CD4-positive, CD25-positive, alpha-beta regulatory T cell (primary cell): ENCODE results near the gene GULP1. TPM values are rescaled to one million over a fixed set of nuclear protein-coding genes. Genes with fewer than 3 reads are reported as not detected.

Experiments used
- ATAC-seq, 2 donors: fragments of 150-1000 bp; cut with Tn5 transposase; one replicate each; pipeline ENCODE4 v1.10.0; 2021; ENCODE audit warnings: low read depth in 2 of 2, moderate number of reproducible peaks in 2 of 2, moderate library complexity in 1 of 2
- DNase-seq, 3 donors: peaks; one replicate each; pipeline versions ENCODE4 v3.0.0 to v3.0.0-alpha.2; 2012 to 2022; ENCODE audit warnings: mixed read lengths in 1 of 3
- H3K27ac ChIP-seq: one replicate; pipeline ENCODE4 v1.7.0; 2013; ENCODE audit warnings: mild to moderate bottlenecking, low read length; ENCODE audit not compliant: insufficient read depth, poor library complexity, severe bottlenecking
- H3K27me3 ChIP-seq: one replicate; pipeline ENCODE4 v1.7.0; 2013; ENCODE audit warnings: low read length; ENCODE audit not compliant: control insufficient read depth, insufficient read depth
- H3K36me3 ChIP-seq: one replicate; pipeline ENCODE4 v1.7.0; 2013; ENCODE audit warnings: mild to moderate bottlenecking, low read length, moderate library complexity; ENCODE audit not compliant: control insufficient read depth, insufficient read depth
- H3K4me1 ChIP-seq: 2 replicates; pipeline ENCODE4 v1.7.0; 2013; ENCODE audit warnings: mild to moderate bottlenecking, low read length; ENCODE audit not compliant: insufficient read depth, control insufficient read depth, poor library complexity, severe bottlenecking
- H3K4me3 ChIP-seq: one replicate; pipeline ENCODE4 v1.7.0; 2013; ENCODE audit warnings: low read depth, mild to moderate bottlenecking, low read length, moderate library complexity
- H3K9me3 ChIP-seq, 2 experiments: 1 replicate in 1 of 2; 2 replicates in 1 of 2; pipeline ENCODE4 v1.7.0; 2013; ENCODE audit warnings: low read length in 2 of 2, mild to moderate bottlenecking in 1 of 2, moderate library complexity in 1 of 2; ENCODE audit not compliant: control insufficient read depth in 2 of 2
- H3K27ac Mint-ChIP-seq, 3 donors: one replicate each; pipeline ENCODE4 v1.8.0; 2020 to 2022; ENCODE audit warnings: mild to moderate bottlenecking in 3 of 3, mixed read lengths in 3 of 3, moderate library complexity in 2 of 3
- H3K27me3 Mint-ChIP-seq: one replicate; pipeline ENCODE4 v1.8.0; 2022; ENCODE audit warnings: mild to moderate bottlenecking, mixed read lengths
- H3K36me3 Mint-ChIP-seq: one replicate; pipeline ENCODE4 v1.8.0; 2020; ENCODE audit warnings: mixed read lengths
- H3K4me1 Mint-ChIP-seq, 4 donors: one replicate each; pipeline ENCODE4 v1.8.0; 2020 to 2022; ENCODE audit warnings: mixed read lengths in 4 of 4, mild to moderate bottlenecking in 1 of 4
- H3K4me3 Mint-ChIP-seq, 4 donors: one replicate each; pipeline ENCODE4 v1.8.0; 2020 to 2022; ENCODE audit warnings: mild to moderate bottlenecking in 4 of 4, mixed read lengths in 4 of 4, moderate library complexity in 3 of 4
- H3K9me3 Mint-ChIP-seq, 7 donors: one replicate each; pipeline ENCODE4 v1.8.0; 2020 to 2022; ENCODE audit warnings: mixed read lengths in 7 of 7, mild to moderate bottlenecking in 3 of 7, moderate library complexity in 2 of 7
- polyA plus RNA-seq, 4 donors: library from polyadenylated mRNA; unstranded; fragments of 300-500 nt; fragmentation: Illumina TruSeq; gene quantifications; one replicate each; pipeline ENCODE4 v1.2.3, GENCODE V29; 2021
- total RNA-seq: library from RNA; stranded (reverse); gene quantifications from one replicate; pipeline ENCODE4 v1.2.3, GENCODE V29; 2022

GULP1 gene
- total and polyA plus RNA-seq, 5 donors from 2014 or later, result not detected

- Histone ChIP-seq H3K9me3 (no peaks in the 10 kb centered on the region), H3K27me3 (no peaks in the 10 kb centered on the region), H3K36me3 (no peaks in the 10 kb centered on the region), H3K4me3 (no peak overlapping the region), H3K27ac (no peak overlapping the region), H3K4me1 (no peaks in the 10 kb centered on the region)
- Mint-ChIP-seq H3K27me3 (no peaks in the 10 kb centered on the region), H3K27ac (no peak overlapping the region), H3K9me3 (no peaks in the 10 kb centered on the region), H3K4me3 (no peak overlapping the region), H3K4me1 (no peaks in the 10 kb centered on the region), H3K36me3 (no peaks in the 10 kb centered on the region)
- ATAC-seq, result no peak
- DNase-seq, result no peak
These were observed 35.1 kb downstream of the GULP1 start for GRCh38 chr2:188326669-188327301.

GRCh38 chr2:188327518-188328213 is 36.0 kb downstream of the GULP1 start:
- Mint-ChIP-seq H3K4me1 (no peaks in the 10 kb centered on the region), H3K4me3 (no peak overlapping the region)

GRCh38 chr2:188328419-188328818 is 36.7 kb downstream of the GULP1 start:
- Histone ChIP-seq H3K27me3 (no peaks in the 10 kb centered on the region), H3K4me1 (no peaks in the 10 kb centered on the region), H3K36me3 (no peaks in the 10 kb centered on the region), H3K27ac (no peak overlapping the region), H3K9me3 (no peaks in the 10 kb centered on the region), H3K4me3 (no peak overlapping the region)
- Mint-ChIP-seq H3K4me1 (no peaks in the 10 kb centered on the region), H3K27me3 (no peaks in the 10 kb centered on the region), H3K36me3 (no peaks in the 10 kb centered on the region), H3K27ac (no peak overlapping the region), H3K9me3 (no peaks in the 10 kb centered on the region), H3K4me3 (no peak overlapping the region)
- DNase-seq (no peak), ATAC-seq (no peak)

More at GRCh38 chr2:188327518-188328213, 36.0 kb downstream of the GULP1 start:
- ATAC-seq, result no peak
- Histone ChIP-seq H3K9me3 (no peaks in the 10 kb centered on the region), H3K36me3 (no peaks in the 10 kb centered on the region), H3K4me1 (no peaks in the 10 kb centered on the region), H3K27me3 (no peaks in the 10 kb centered on the region), H3K27ac (no peak overlapping the region), H3K4me3 (no peak overlapping the region)
- DNase-seq, result no peak
- Mint-ChIP-seq H3K36me3 (no peaks in the 10 kb centered on the region), H3K9me3 (no peaks in the 10 kb centered on the region), H3K27me3 (no peaks in the 10 kb centered on the region), H3K27ac (no peak overlapping the region)

GRCh38 chr2:188330316-188331053 is 38.8 kb downstream of the GULP1 start:
- Histone ChIP-seq H3K4me3 (no peak overlapping the region), H3K27ac (no peak overlapping the region), H3K9me3 (no peaks in the 10 kb centered on the region), H3K36me3 (no peaks in the 10 kb centered on the region), H3K4me1 (no peaks in the 10 kb centered on the region), H3K27me3 (no peaks in the 10 kb centered on the region)
- peaks cover 0 to 2% (median 0%) of the 10 kb centered on the region in 7 donors for H3K9me3 Mint-ChIP-seq
- no peaks in the 10 kb centered on the region for H3K4me1 Mint-ChIP-seq
- H3K27ac Mint-ChIP-seq, result no peak overlapping the region
- H3K36me3 Mint-ChIP-seq, result no peaks in the 10 kb centered on the region
- ATAC-seq (no peak), DNase-seq (no peak)
- H3K27me3 Mint-ChIP-seq, result no peaks in the 10 kb centered on the region
- H3K4me3 Mint-ChIP-seq, result no peak overlapping the region

- Histone ChIP-seq H3K4me3 (no peak overlapping the region), H3K27ac (no peak overlapping the region), H3K9me3 (no peaks in the 10 kb centered on the region), H3K4me1 (no peaks in the 10 kb centered on the region), H3K36me3 (no peaks in the 10 kb centered on the region), H3K27me3 (no peaks in the 10 kb centered on the region)
- Mint-ChIP-seq H3K4me3 (no peak overlapping the region), H3K27me3 (no peaks in the 10 kb centered on the region), H3K36me3 (no peaks in the 10 kb centered on the region), H3K9me3 (peaks cover 0 to 2% (median 0%) of the 10 kb centered on the region in 7 donors), H3K4me1 (no peaks in the 10 kb centered on the region), H3K27ac (no peak overlapping the region)
- DNase-seq (no peak), ATAC-seq (no peak)
These were observed 40.9 kb downstream of the GULP1 start for GRCh38 chr2:188332619-188333018.

GRCh38 chr2:188333751-188334524 is 42.3 kb downstream of the GULP1 start:
- Histone ChIP-seq H3K36me3 (no peaks in the 10 kb centered on the region), H3K27me3 (no peaks in the 10 kb centered on the region), H3K4me3 (no peak overlapping the region), H3K27ac (no peak overlapping the region), H3K4me1 (no peaks in the 10 kb centered on the region), H3K9me3 (no peaks in the 10 kb centered on the region)
- DNase-seq (no peak), ATAC-seq (no peak)
- Mint-ChIP-seq H3K9me3 (peaks cover 0 to 2% (median 0%) of the 10 kb centered on the region in 7 donors), H3K27me3 (no peaks in the 10 kb centered on the region), H3K4me1 (no peaks in the 10 kb centered on the region), H3K36me3 (no peaks in the 10 kb centered on the region), H3K4me3 (no peak overlapping the region), H3K27ac (no peak overlapping the region)

GRCh38 chr2:188338463-188338862 is 46.8 kb downstream of the GULP1 start:
- H3K4me1 Mint-ChIP-seq, result no peaks in the 10 kb centered on the region

More at GRCh38 chr2:188338463-188338862, 46.8 kb downstream of the GULP1 start:
- Histone ChIP-seq H3K36me3 (no peaks in the 10 kb centered on the region), H3K27me3 (no peaks in the 10 kb centered on the region), H3K4me3 (no peak overlapping the region), H3K27ac (no peak overlapping the region), H3K4me1 (no peaks in the 10 kb centered on the region), H3K9me3 (no peaks in the 10 kb centered on the region)
- Mint-ChIP-seq H3K9me3 (peaks cover 0 to 4% (median 0%) of the 10 kb centered on the region in 7 donors), H3K27me3 (no peaks in the 10 kb centered on the region), H3K27ac (no peak overlapping the region), H3K4me3 (no peak overlapping the region), H3K36me3 (no peaks in the 10 kb centered on the region)
- DNase-seq (no peak), ATAC-seq (no peak)
